HepG2 (cell line): ENCODE measurements around the gene STK4. TPM values are rescaled to one million over a fixed set of nuclear protein-coding genes. Genes with fewer than 3 reads are reported as not detected.

Experiments used
- ATAD3A ChIP-seq: sonication (generic); formaldehyde crosslinking; IDR thresholded peaks from 2 replicates; pipeline ENCODE4 v1.4.0; 2020; ENCODE audit warnings: missing genetic modification reagents
- DR1 ChIP-seq: sonication (generic); formaldehyde crosslinking; IDR thresholded peaks from 2 replicates; pipeline ENCODE4 v1.8.0; 2021; ENCODE audit warnings: mild to moderate bottlenecking, missing genetic modification reagents, inconsistent platforms
- ERF ChIP-seq: IDR thresholded peaks from 2 replicates; pipeline ENCODE4 v1.6.1; 2018; ENCODE audit warnings: missing biosample characterization, missing genetic modification reagents
- HDAC1 ChIP-seq: sonication (generic); formaldehyde crosslinking; IDR thresholded peaks from 2 replicates; pipeline ENCODE4 v1.5.1; 2020; ENCODE audit warnings: mild to moderate bottlenecking, missing genetic modification reagents
- KLF16 ChIP-seq, 2 experiments: sonication (generic) in 1 of 2; formaldehyde crosslinking in 1 of 2; IDR thresholded peaks; 2 replicates each; pipeline versions ENCODE4 v1.6.1 to v1.8.0; 2016 to 2023; ENCODE audit warnings: missing genetic modification reagents in 2 of 2, missing compliant biosample characterization in 1 of 2
- NBN ChIP-seq: fragments of 450-650 bp; conservative IDR thresholded peaks from 2 replicates; pipeline ENCODE4 v1.6.1; 2017
- PATZ1 ChIP-seq: sonication (generic); formaldehyde crosslinking; IDR thresholded peaks from 2 replicates; pipeline ENCODE4 v1.4.0; 2020; ENCODE audit warnings: missing genetic modification reagents
- XRCC5 ChIP-seq: fragments of 200-400 bp; formaldehyde crosslinking; optimal IDR thresholded peaks from 2 replicates; pipeline ENCODE3; 2017; ENCODE audit warnings: mild to moderate bottlenecking, low read length
- ZBTB7B ChIP-seq: sonication (generic); formaldehyde crosslinking; IDR thresholded peaks from 2 replicates; pipeline ENCODE4 v1.4.0; 2020; ENCODE audit warnings: missing genetic modification reagents
- ZNF629 ChIP-seq: sonication (generic); formaldehyde crosslinking; conservative IDR thresholded peaks from 2 replicates; pipeline ENCODE4 v1.5.0; 2020; ENCODE audit warnings: missing genetic modification reagents
- ZNF687 ChIP-seq: sonication (generic); formaldehyde crosslinking; IDR thresholded peaks from 2 replicates; pipeline ENCODE4 v1.5.1; 2020; ENCODE audit warnings: mild to moderate bottlenecking, missing genetic modification reagents, moderate library complexity
- ZNF768 ChIP-seq: sonication (generic); formaldehyde crosslinking; IDR thresholded peaks from 2 replicates; pipeline ENCODE4 v1.4.0; 2020; ENCODE audit warnings: missing genetic modification reagents
- ZNF891 ChIP-seq: sonication (generic); formaldehyde crosslinking; IDR thresholded peaks from 2 replicates; pipeline ENCODE4 v1.5.0; 2020; ENCODE audit warnings: mild to moderate bottlenecking, missing genetic modification reagents
- polyA plus RNA-seq, 8 experiments: library from polyadenylated mRNA; depleted of rRNA in 3 of 8; stranded (reverse) in 7 of 8; unstranded in 1 of 8; fragments of >200 nt; fragmentation: Illumina TruSeq in 4 of 8; extraction: Trizol in 4 of 8; gene quantifications; 2 replicates each; pipeline versions ENCODE4 v1.2.1 to v1.2.3, GENCODE V29; 2011 to 2016; ENCODE audit warnings: low read depth in 4 of 8, missing spikeins in 1 of 8, mixed read lengths in 1 of 8; ENCODE audit not compliant: insufficient read depth in 1 of 8
- total RNA-seq, 5 experiments: library from RNA; depleted of rRNA; stranded (reverse); fragments of >200 nt; fragmentation: Illumina TruSeq; extraction: Trizol; gene quantifications; 2 replicates each; pipeline ENCODE4 v1.2.3, GENCODE V29; 2016; ENCODE audit warnings: low read depth in 1 of 5
- TF ChIP-seq, protein P1 (sequence below): sonication (generic); formaldehyde crosslinking; IDR thresholded peaks from 2 replicates; pipeline ENCODE4 v1.9.0; 2022; ENCODE audit warnings: missing genetic modification reagents, mild to moderate bottlenecking, borderline replicate concordance
- TF ChIP-seq, protein P2 (sequence below): sonication (generic); formaldehyde crosslinking; IDR thresholded peaks from 2 replicates; pipeline ENCODE4 v1.5.0; 2020; ENCODE audit warnings: missing genetic modification reagents
- TF ChIP-seq, protein P3 (sequence below): sonication (generic); formaldehyde crosslinking; IDR thresholded peaks from 2 replicates; pipeline ENCODE4 v1.5.0; 2020; ENCODE audit warnings: mild to moderate bottlenecking, missing genetic modification reagents, borderline replicate concordance

STK4 gene
- total and polyA plus RNA-seq, 2 of the 13 experiments (the other 11 are each of a cell fraction or from before 2014, with no cell fraction given) = 25.6 to 38.3 TPM

DNA sequence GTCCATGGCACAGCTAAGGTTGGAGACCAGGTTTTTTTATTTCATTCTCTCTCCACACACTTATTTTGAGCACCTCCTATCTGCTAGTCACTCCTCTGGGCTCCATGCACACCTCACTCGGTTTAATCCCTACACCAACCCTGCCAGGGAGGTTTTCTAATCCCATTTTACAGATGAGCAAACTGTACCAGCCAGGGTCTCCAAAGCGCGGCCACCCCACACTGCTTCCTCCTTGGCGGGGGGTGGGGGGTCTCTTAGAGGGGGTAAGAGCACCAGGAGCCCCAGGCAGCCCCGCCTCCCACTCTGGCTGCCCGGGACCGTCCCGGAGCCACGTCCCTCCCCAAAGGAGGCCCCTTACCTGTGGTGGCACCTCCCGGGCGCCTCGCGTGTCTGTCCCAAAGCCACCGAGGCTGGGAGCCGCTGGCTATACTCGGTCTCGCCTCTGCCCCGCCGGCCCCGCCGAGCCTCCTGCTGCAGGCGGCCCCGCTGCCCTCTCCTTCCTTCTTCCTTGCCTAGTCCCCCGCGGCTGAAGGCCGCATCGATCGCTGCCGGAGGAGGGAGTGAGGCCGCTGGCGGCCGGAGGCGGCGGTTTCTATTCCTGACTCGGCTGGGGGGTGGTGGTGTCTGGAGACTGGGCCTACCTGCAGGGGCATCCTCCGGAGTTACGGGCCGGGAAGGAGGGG, 134.4 kb downstream of the STK4 start, which contains the start of gene KCNS1 (continued):
- TF ChIP-seq, protein P1, sequence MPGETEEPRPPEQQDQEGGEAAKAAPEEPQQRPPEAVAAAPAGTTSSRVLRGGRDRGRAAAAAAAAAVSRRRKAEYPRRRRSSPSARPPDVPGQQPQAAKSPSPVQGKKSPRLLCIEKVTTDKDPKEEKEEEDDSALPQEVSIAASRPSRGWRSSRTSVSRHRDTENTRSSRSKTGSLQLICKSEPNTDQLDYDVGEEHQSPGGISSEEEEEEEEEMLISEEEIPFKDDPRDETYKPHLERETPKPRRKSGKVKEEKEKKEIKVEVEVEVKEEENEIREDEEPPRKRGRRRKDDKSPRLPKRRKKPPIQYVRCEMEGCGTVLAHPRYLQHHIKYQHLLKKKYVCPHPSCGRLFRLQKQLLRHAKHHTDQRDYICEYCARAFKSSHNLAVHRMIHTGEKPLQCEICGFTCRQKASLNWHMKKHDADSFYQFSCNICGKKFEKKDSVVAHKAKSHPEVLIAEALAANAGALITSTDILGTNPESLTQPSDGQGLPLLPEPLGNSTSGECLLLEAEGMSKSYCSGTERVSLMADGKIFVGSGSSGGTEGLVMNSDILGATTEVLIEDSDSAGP (CRISPR knock-in tag) = peak; percentile 63; the same call in 1 of the 2 replicates
- TF ChIP-seq ZNF891 (peak; percentile 66; the same call in 1 of the 2 replicates), ERF (peak; percentile 29; the same call in 1 of the 2 replicates), NBN (no peak), ZNF629 (CRISPR knock-in tag) (peak; percentile 82), PATZ1 (CRISPR knock-in tag) (0 out of 2 replicates have a peak, but pooled peaks have one; percentile 50), ZBTB7B (0 out of 2 replicates have a peak, but pooled peaks have one; percentile 31), ATAD3A (CRISPR knock-in tag) (no peak), KLF16 (CRISPR knock-in tag; IDR thresholded peaks at IDR 0.05) (0 out of 4 replicates have a peak, but pooled peaks of 1 of the 2 experiments have one; percentile 33), ZNF687 (peak; percentile 63; the same call in 1 of the 2 replicates), HDAC1 (CRISPR knock-in tag) (peak; percentile 67; the same call in 1 of the 2 replicates), DR1 (CRISPR knock-in tag) (no peak), ZNF768 (CRISPR knock-in tag) (0 out of 2 replicates have a peak, but pooled peaks have one; percentile 40), XRCC5 (peak; percentile 32)
- TF ChIP-seq, protein P2, sequence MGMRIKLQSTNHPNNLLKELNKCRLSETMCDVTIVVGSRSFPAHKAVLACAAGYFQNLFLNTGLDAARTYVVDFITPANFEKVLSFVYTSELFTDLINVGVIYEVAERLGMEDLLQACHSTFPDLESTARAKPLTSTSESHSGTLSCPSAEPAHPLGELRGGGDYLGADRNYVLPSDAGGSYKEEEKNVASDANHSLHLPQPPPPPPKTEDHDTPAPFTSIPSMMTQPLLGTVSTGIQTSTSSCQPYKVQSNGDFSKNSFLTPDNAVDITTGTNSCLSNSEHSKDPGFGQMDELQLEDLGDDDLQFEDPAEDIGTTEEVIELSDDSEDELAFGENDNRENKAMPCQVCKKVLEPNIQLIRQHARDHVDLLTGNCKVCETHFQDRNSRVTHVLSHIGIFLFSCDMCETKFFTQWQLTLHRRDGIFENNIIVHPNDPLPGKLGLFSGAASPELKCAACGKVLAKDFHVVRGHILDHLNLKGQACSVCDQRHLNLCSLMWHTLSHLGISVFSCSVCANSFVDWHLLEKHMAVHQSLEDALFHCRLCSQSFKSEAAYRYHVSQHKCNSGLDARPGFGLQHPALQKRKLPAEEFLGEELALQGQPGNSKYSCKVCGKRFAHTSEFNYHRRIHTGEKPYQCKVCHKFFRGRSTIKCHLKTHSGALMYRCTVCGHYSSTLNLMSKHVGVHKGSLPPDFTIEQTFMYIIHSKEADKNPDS (CRISPR knock-in tag) = no peak
- TF ChIP-seq, protein P3, sequence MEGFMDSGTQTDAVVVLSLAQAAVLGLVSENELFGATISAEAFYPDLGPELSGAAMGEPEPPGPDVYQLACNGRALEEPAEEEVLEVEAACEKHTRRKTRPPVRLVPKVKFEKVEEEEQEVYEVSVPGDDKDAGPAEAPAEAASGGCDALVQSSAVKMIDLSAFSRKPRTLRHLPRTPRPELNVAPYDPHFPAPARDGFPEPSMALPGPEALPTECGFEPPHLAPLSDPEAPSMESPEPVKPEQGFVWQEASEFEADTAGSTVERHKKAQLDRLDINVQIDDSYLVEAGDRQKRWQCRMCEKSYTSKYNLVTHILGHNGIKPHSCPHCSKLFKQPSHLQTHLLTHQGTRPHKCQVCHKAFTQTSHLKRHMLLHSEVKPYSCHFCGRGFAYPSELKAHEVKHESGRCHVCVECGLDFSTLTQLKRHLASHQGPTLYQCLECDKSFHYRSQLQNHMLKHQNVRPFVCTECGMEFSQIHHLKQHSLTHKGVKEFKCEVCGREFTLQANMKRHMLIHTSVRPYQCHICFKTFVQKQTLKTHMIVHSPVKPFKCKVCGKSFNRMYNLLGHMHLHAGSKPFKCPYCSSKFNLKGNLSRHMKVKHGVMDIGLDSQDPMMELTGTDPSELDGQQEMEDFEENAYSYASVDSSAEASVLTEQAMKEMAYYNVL = peak; percentile 58; the same call in 1 of the 2 replicates
